ENCODE data around the gene GDF9.
A peak's percentile ranks its signal among the peaks of the same experiment; 100 is the strongest.
"Not testable (repeated sequence)": the region's sequence is repeated elsewhere in the genome, so short reads cannot be mapped to it uniquely, and the experiment has no call there.

The GDF9 gene

GRCh38 chr5:132871459-132872284, 5.4 kb upstream of the GDF9 start:
- no peak for DNase-seq

DNA sequence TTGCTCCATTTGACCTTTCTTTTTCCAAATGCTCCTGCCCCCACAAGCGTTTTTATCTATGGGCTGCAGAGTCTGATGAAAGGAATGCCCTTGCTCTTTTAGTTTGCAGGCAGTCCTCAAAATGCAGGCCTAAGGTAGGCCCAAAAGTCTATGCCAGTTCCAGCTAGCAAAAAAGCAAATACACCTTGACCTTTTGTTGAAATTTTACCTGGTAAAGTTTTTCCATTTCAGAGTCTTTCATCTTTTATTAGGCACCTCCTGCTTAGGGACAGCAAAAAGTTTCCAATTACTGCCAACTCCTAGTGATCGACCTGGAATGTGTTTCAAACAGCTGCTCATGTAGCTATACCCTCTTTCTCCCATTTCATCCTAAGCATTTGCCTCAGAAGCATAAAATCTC, 4.5 kb upstream of the GDF9 start:
- no peak for DNase-seq

- no peak for DNase-seq
These were observed 2.5 kb upstream of the GDF9 start for GRCh38 chr5:132868754-132869153.

DNA sequence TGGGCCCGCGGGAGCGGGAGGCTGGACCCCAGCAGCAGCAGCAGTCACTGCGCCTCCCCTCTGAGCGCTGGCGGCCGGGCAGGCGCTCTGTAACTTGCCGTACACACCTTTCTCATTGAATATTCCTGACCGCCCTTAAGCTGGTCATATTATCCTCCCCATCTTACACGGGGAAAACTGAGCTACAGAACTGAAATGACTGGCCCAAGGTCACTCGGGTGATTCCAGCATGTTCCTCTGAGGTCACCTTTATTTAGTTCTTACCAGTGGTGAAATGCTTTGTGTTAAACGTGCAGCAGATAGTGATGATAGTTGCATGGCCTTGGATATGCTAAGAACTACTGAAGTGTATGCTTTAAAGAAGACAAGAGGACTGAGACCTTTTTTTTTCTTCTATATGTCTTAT, 780 bp upstream of the GDF9 start:
- DNase-seq, result peak; percentile 3

DNA sequence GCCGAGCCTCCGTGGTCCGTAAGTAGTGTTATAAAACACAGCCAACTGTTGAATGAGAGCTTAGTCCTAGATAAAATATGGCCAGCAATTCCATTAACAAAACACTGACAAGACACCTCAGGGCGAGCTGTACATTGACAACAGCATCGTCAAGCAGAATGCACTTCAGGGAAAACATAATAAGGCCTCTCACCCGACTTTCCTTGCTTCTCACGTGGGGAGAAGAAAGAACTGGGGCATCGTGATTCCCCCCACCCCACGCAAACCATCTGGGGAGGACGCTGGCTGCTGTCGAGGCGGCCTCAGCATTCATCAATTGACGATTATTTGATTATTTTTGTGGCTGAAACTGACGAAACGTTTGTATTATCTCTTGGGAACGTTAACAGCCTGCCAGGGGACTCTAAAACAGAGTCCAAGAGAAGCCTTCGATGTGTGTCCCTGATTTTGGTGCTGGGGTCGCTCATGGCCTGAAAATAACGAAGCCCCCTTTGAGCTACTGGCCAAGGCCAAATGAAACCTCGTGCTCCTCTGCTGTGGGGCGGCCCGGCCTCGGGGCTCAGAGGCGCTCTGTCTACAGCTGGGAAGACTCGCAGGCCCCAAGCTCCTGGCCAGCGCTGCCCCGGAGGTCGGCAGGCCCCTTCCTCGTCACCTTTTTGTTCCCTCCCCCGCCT, 464 bp downstream of the GDF9 start:
- no peak for DNase-seq

DNA sequence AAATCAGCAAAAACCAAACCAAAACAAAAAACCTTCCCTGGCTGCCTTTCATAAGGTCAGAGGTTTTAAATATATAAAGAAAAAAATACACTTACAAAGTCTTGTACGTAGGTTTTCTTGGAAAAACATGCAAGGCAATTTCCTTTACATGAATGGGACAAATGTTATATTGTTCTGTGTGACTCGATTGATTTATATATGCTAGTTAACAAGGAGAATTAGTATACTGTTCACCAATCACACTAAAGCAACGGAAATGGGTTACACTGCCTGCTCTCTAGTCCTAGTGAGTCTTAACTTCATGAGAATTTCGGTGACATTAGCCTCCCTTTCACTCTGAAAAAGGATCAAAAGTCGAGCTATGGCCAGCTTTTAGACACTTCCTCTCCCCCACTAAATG, 5.5 kb downstream of the GDF9 start:
- DNase-seq, result no peak

DNA sequence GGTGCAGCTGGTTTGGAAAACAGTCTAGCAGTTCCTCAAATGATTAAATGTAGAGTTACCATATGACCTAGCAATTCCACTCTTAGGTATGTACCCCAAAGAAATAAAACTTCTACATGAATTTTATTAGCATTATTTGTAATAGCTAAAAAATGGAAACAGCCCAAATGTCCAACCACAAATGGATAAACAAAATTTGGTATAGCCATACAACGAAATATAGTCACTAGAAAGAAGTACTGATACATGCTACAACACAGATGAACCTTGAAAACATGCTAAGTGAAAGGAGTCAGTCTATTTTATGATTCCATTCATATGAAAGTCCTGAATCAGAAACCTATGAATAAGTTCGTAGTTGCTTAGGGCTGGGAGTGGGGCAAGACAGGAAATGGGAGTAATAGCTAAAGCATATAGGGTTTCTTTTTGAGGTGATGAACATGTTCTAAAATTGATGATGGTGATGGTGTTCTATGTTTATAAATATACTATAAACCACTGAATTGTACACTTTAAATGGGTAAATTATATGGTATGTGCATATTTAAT, 6.3 kb downstream of the GDF9 start:
- DNase-seq, result no peak

DNA sequence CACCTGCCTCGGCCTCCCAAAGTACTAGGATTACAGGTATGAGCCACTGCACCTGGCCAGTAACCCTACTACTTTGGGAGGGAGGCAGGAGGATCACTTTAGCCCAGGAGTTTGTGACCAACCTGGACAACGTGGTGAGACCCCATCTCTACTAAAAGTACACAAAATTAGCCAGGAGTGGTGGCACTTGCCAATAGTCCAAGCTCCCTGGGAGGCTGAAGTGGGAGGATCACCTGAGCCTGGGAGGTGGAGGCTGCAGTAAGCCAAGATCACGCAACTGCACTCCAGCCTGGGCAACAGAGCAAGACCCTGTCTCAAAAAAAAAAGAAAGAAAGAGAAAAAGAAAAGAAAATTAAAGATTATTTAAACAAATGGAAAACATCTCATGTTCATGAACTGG, 10.3 kb downstream of the GDF9 start:
- no peak for DNase-seq

DNA sequence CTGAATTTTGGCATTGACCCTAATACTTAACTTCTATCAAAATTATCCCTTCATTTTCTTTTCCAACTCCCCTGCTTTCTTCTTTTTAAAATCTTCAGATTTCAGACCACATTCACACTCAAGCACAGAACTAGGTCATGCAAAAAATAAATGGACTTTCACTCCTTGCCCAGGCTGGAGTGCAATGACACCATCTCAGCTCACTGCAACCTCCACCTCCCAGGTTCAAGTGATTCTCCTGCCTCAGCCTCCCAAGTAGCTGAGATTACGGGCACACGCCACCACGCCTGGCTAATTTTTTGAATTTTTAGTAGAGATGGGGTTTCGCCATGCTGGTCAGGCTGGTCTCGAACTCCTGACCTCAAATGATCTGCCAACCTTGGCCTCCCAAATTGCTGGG, 11.3 kb downstream of the GDF9 start:
- not testable (repeated sequence) for DNase-seq

GRCh38 chr5:132854301-132854700, 12.0 kb downstream of the GDF9 start:
- no peak for DNase-seq

GRCh38 chr5:132853790-132854189, 12.5 kb downstream of the GDF9 start:
- no peak for DNase-seq

DNA sequence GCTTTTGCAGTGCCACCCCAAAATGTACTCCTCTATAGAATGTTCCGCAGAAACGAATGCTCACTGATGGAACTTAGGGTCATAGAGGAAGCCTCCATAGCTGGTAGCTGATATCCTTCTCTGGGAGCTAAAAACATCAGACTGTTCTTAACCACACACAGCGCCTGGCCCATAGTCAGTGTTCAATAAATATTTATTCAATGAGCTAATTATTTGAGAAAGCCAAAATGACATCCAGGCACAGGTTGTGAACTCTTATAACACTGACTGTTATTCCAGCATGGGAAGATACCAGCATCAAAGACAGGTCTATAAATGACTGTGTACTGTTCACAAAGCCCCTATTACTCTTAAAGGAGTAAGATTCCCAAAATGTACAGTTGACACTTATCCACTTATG, 12.9 kb downstream of the GDF9 start:
- DNase-seq, result no peak

DNA sequence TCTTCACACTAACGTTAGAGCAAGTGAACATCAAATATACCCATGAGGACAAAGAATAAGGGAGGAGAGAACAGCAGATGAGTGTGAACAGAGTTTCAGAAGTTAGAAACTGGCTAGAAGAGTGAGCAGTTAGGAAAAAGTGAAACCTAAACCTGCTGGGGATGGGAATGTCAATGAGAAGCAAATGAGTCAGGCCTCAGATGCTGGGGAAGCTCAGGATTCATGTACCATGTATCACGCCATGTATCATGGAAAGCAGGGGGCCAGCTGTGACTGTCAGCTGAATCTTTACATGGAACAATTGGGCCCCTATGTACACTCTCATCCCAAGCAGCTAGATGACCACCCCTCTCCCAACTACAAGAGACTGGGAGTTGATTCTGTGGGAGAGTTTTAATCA, 16.2 kb downstream of the GDF9 start:
- no peak for DNase-seq

- no peak for DNase-seq
These were observed 16.9 kb downstream of the GDF9 start for GRCh38 chr5:132849347-132849746.

DNA sequence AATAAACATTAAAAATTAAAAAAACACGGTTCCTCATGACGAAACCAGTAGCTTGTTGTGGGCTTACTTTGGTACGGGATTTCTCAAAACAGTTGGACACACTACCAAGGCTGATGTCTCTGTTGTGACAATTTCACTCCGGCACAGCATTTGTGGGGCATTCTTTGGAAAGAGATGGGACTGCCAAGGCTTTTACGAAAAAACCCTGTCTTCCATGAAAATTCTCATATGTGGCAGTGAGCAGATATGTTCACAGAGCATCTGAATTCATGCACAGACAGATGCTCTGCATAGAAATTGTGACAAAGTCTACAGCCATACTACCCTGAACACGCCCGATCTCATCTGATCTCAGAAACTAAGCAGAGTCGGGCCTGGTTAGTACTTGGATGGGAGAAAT, 18.0 kb downstream of the GDF9 start:
- DNase-seq, result no peak

- no peak for DNase-seq
These were observed 25.0 kb downstream of the GDF9 start for GRCh38 chr5:132841305-132841704.

GRCh38 chr5:132840896-132841295, 25.4 kb downstream of the GDF9 start:
- DNase-seq, result no peak

GRCh38 chr5:132840313-132840712, 26.0 kb downstream of the GDF9 start:
- no peak for DNase-seq

DNA sequence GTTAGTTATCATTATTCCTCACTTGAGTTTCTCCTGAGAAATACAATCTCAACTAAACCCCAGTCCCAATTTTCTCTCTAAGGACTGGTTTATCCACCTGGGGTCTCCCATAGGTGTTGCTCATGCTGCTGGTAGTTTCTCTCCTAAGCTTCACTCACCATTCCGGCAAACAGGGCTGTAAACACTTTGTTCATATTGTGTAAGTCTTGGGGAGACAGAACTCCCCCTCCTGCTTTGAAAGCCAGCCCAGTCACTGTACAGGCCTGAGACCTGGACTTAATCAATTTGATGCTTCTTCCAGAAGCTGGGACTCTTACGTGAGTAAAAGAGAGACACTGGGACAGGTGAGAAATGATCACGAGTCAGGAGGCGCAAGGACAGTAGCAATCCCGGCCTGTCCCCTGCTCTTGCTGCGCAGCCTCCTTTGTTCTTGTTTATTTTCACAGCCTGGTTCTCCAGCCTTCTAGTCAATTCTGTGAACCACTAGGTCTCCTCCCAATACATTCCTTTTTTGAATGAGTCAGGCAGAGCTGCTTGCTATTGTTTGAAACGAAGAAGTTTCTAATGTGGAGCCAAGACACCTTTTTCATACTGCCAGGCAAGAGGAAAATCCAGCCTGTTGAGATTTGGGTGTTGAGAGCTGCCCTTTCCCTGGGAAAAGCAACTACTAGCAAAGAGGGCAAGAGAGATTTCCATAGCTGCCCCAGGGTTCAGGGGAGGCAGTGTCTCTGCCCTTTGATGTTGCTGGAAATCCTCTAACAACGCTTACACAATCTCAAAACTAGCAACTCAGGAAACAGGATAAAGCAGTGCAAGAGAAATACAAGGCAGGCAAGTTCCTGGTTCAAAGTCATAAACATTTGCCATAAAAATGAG, 26.6 kb downstream of the GDF9 start:
- DNase-seq, result no peak

- no peak for DNase-seq
These were observed 27.6 kb downstream of the GDF9 start for GRCh38 chr5:132838516-132839282.

GRCh38 chr5:132837868-132838267, 28.4 kb downstream of the GDF9 start:
- DNase-seq, result no peak

GRCh38 chr5:132836852-132837251, 29.4 kb downstream of the GDF9 start:
- no peak for DNase-seq

- no peak for DNase-seq
These were observed 32.2 kb downstream of the GDF9 start for GRCh38 chr5:132834057-132834456.
